Prostate gland (tissue), 2 donors: ENCODE measurements around the gene NRXN3. TPM values are rescaled to one million over a fixed set of nuclear protein-coding genes. Genes with fewer than 3 reads are reported as not detected.

Experiments
- DNase-seq: peaks from one replicate; pipeline ENCODE4 v3.0.0-alpha.2; 2019; ENCODE audit warnings: low spot score
- H3K27ac ChIP-seq, 2 donors: fragments of 200-600 bp; sonication (generic); 2 replicates each; pipeline ENCODE4 v1.5.1; 2017 to 2019
- H3K27me3 ChIP-seq: fragments of 200-600 bp; sonication (generic); replicated peaks from 2 replicates; pipeline ENCODE4 v1.5.1; 2019; ENCODE audit not compliant: insufficient read depth
- H3K36me3 ChIP-seq, 2 donors: fragments of 200-600 bp; sonication (generic); 1 replicate in 1 of 2; 2 replicates in 1 of 2; pipeline versions ENCODE4 v1.5.1 to v1.8.1; 2017 to 2019
- H3K4me1 ChIP-seq: fragments of 200-600 bp; sonication (generic); replicated peaks from 2 replicates; pipeline ENCODE4 v1.5.1; 2019
- H3K4me3 ChIP-seq, 2 donors: fragments of 200-600 bp; sonication (generic); 2 replicates each; pipeline ENCODE4 v1.5.1; 2017 to 2019
- H3K9me3 ChIP-seq: fragments of 200-600 bp; sonication (generic); 2 replicates; pipeline ENCODE4 v1.5.1; 2017
- POLR2A ChIP-seq: fragments of 450-650 bp; IDR thresholded peaks from one replicate; pipeline ENCODE4 v1.6.1; 2016; ENCODE audit warnings: antibody characterized with exemption, mild to moderate bottlenecking
- POLR2AphosphoS5 ChIP-seq: sonication (generic); formaldehyde crosslinking; IDR thresholded peaks from one replicate; pipeline ENCODE4 v1.6.1; 2017; ENCODE audit warnings: antibody characterized with exemption
- WGBS: methylation state at CpG from one replicate; pipeline ENCODE4 v1.1.5; 2018; 5-methylcytosine and 5-hydroxymethylcytosine counted together
- intact Hi-C: fragments of 100-400 bp; cut with DNase I; formaldehyde crosslinking; loops from one replicate; pipeline ENCODE4 v1.14.2; 2022
- total RNA-seq, 2 donors: library from RNA; depleted of rRNA; stranded (reverse); fragments of >200 nt; gene quantifications; one replicate each; pipeline ENCODE4 v1.1.0, GENCODE V29; 2016
- TF ChIP-seq, protein P1 (sequence below), 4 experiments: fragments of 200-600 bp in 2 of 4; fragments of 450-650 bp in 2 of 4; sonication (generic) in 2 of 4; IDR thresholded peaks; 1 replicate in 3 of 4; 2 replicates in 1 of 4; pipeline ENCODE4 v1.5.1; 2016 to 2019; ENCODE audit warnings: antibody characterized with exemption in 4 of 4, mild to moderate bottlenecking in 2 of 4, moderate library complexity in 2 of 4

Gene NRXN3
- total RNA-seq, 2 donors from 2014 or later = 6.6 to 8.2 TPM

DNA sequence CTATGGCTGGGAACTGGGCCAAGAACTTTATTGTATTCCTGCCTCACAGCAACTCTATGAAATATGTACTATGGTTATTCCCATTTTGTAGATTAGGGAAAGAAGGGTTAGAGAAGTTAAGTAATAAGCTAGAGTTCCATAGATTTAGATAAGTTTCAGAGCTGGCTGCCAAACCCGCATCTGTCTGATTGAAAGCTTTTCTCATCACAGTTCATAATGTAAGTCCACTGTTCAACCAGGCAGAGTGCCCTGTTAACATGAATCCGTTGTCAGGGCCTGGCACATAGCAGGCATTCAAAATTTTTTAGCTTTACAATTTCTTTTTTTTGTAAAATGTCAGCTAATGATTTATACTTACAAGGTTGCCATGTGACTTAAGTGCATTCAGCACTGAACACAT is 467.3 kb downstream of the NRXN3 start:
- Histone ChIP-seq H3K4me3 (no peak overlapping the region), H3K27ac (no peak overlapping the region), H3K36me3 (no peaks in the 10 kb centered on the region), H3K27me3 (no peaks in the 10 kb centered on the region), H3K4me1 (no peaks in the 10 kb centered on the region), H3K9me3 (no peaks in the 10 kb centered on the region)
- DNase-seq = no peak
- TF ChIP-seq POLR2AphosphoS5 = no peak
- intact Hi-C loops = no loop called here
- WGBS = 54% methylated on average over 2 of the region's 2 CpGs

DNA sequence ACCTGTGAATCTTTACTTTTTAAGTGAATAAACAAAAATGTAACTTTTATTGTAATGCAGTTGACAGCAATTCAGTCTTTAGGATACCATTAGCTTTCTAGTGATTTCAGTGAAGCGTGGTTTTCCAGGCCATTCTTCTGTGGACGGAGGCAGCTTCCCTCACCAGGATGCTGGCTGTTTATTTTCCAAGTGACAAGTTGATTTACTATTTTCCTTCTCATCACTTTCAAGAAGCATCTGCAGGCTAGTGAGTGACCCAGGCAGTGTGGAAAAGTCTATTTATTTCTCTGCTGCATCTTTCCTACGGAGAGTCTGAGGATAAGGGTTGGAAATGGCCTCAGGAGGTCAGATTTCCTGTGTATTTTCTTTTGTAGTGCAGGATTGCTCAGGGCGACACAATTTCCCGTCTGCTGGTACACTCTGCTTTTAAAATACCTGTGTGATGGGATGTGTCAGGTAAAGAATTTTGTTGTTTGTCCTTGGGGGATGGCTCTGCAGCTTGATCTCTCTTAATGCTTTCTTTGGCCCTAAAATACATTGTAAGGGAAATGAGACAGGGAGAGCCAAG is 467.8 kb downstream of the NRXN3 start:
- H3K27me3 ChIP-seq = no peaks in the 10 kb centered on the region
- intact Hi-C loops = no loop called here
- H3K27ac ChIP-seq = no peak overlapping the region
- TF ChIP-seq POLR2AphosphoS5 (no peak), POLR2A (no peak)
- TF ChIP-seq, protein P1, sequence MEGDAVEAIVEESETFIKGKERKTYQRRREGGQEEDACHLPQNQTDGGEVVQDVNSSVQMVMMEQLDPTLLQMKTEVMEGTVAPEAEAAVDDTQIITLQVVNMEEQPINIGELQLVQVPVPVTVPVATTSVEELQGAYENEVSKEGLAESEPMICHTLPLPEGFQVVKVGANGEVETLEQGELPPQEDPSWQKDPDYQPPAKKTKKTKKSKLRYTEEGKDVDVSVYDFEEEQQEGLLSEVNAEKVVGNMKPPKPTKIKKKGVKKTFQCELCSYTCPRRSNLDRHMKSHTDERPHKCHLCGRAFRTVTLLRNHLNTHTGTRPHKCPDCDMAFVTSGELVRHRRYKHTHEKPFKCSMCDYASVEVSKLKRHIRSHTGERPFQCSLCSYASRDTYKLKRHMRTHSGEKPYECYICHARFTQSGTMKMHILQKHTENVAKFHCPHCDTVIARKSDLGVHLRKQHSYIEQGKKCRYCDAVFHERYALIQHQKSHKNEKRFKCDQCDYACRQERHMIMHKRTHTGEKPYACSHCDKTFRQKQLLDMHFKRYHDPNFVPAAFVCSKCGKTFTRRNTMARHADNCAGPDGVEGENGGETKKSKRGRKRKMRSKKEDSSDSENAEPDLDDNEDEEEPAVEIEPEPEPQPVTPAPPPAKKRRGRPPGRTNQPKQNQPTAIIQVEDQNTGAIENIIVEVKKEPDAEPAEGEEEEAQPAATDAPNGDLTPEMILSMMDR (IDR thresholded peaks at IDR 0.05) = no peak
- 28% methylated on average over 5 of the region's 5 CpGs for WGBS
- H3K9me3 ChIP-seq = no peaks in the 10 kb centered on the region
- H3K4me3 ChIP-seq = no peak overlapping the region
- DNase-seq = peak; percentile 6
- H3K36me3 ChIP-seq = no peaks in the 10 kb centered on the region
- H3K4me1 ChIP-seq = no peaks in the 10 kb centered on the region

DNA sequence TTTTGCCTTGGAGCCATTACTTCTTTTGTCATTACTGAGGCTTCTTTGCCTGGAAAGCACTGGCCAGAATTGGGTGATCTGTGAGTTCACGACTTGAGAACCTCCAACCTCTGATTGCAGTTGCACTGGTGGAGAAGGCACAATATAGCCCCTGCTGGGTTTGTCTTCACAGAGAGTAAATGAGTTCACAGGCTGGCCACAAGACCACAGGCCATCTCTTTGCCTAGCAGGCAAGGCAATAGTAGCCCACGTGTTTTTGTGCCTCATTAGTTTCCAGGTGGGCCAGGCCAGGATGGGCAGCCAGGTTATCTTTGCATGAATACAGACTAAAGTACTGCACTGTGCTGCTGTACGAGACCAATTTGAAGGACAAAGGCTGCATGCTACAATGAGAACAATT is 468.8 kb downstream of the NRXN3 start:
- H3K4me1 ChIP-seq = no peaks in the 10 kb centered on the region
- DNase-seq = no peak
- no peaks in the 10 kb centered on the region for H3K36me3 ChIP-seq
- TF ChIP-seq POLR2A (no peak), POLR2AphosphoS5 (no peak)
- TF ChIP-seq, protein P1 (IDR thresholded peaks at IDR 0.05) = no peak
- H3K27ac ChIP-seq = no peak overlapping the region
- no peaks in the 10 kb centered on the region for H3K9me3 ChIP-seq
- 89% methylated on average over 3 of the region's 3 CpGs for WGBS
- intact Hi-C loops = no loop called here
- H3K4me3 ChIP-seq = no peak overlapping the region
- no peaks in the 10 kb centered on the region for H3K27me3 ChIP-seq

DNA sequence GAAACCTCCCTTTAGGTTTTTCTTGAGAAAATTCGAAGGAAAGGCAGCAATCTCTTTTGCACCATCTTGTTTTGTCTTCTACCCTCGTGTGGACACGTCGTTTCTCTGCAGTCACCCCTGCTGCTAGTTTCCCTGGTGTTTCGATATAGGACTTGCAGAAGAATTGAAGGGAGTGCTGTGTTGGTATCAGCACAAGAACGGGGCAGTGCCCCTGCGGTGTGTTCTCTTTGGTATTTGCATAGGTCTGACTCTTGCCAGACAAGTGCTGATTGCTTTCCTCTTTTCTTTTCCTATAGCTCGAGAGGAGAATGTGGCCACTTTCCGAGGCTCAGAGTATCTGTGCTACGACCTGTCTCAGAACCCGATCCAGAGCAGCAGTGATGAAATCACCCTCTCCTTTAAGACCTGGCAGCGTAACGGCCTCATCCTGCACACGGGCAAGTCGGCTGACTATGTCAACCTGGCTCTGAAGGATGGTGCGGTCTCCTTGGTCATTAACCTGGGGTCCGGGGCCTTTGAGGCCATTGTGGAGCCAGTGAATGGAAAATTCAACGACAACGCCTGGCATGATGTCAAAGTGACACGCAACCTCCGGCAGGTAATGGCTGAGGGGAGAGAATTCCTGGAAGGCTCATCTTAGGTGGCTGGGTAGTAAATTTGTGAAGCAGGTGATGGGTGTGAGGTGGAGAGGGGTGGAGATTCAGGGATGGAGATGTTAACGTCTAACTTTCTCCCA is 474.8 kb downstream of the NRXN3 start:
- 34% methylated on average over 22 of the region's 22 CpGs for WGBS
- no peaks in the 10 kb centered on the region for H3K4me1 ChIP-seq
- H3K4me3 ChIP-seq = no peak overlapping the region
- H3K27me3 ChIP-seq = no peaks in the 10 kb centered on the region
- DNase-seq = no peak
- intact Hi-C loops = no loop called here
- no peak overlapping the region for H3K27ac ChIP-seq
- H3K9me3 ChIP-seq = no peaks in the 10 kb centered on the region
- no peak for TF ChIP-seq POLR2AphosphoS5
- TF ChIP-seq, protein P1 (IDR thresholded peaks at IDR 0.05) = no peak
- no peak for TF ChIP-seq POLR2A
- no peaks in the 10 kb centered on the region for H3K36me3 ChIP-seq

DNA sequence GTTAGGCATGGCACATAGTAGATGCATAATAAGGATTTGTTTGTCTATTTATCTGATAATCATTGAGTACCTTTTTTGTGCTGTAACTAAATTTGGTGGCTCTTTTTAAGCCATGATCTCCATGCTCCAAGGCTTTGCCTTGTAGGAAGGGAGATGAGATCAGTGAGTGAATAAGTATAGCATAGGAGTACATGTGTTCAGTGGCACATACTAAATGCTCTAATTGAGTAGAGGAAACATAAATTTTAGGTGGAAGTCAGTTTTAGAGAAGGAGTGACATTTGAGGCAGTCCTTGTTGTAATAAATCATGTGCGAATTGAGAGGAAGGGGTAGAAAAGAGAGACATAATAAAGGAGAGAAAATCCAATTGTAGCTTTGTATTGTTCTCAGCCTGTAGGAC is 482.6 kb downstream of the NRXN3 start:
- no peak for TF ChIP-seq POLR2AphosphoS5
- no peak for TF ChIP-seq POLR2A
- TF ChIP-seq, protein P1 (IDR thresholded peaks at IDR 0.05) = no peak
- Histone ChIP-seq H3K27ac (no peak overlapping the region), H3K36me3 (no peaks in the 10 kb centered on the region), H3K27me3 (no peaks in the 10 kb centered on the region), H3K4me3 (no peak overlapping the region), H3K4me1 (no peaks in the 10 kb centered on the region), H3K9me3 (no peaks in the 10 kb centered on the region)
- no peak for DNase-seq
- 89% methylated on average over 1 of the region's 1 CpG for WGBS
- intact Hi-C loops = no loop called here
